Putamen (tissue), 1 donor: ENCODE results near the gene KANSL1.

Experiments
- DNase-seq: peaks from one replicate; pipeline ENCODE4 v3.0.0-alpha.2; 2016; ENCODE audit warnings: low spot score

Gene KANSL1

DNA sequence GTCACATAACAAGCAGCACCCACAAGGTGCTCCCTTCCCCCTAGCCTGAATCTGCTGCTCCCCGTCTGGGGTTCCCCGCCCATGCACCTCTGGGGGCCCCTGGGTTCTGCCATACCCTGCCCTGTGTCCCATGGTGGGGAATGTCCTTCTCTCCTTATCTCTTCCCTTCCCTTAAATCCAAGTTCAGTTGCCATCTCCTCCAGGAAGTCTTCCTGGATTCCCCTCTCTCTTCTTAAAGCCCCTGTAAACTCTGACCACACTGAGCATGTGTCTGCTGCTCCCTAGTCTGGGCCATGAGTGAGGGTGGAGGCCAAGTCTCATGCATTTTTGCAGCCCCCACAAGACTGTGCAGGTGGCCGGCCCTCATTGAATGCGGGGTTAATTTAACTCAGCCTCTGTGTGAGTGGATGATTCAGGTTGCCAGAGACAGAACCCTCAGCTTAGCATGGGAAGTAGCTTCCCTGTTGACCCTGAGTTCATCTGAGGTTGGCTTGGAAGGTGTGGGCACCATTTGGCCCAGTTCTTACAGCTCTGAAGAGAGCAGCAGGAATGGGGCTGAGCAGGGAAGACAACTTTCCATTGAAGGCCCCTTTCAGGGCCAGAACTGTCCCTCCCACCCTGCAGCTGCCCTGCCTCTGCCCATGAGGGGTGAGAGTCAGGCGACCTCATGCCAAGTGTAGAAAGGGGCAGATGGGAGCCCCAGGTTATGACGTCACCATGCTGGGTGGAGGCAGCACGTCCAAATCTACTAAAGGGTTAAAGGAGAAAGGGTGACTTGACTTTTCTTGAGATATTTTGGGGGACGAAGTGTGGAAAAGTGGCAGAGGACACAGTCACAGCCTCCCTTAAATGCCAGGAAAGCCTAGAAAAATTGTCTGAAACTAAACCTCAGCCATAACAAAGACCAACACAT, 194.0 kb downstream of the KANSL1 start, which contains the start of gene STH:
TSS of gene STH (plus strand) at position 264 of the 913 bp plus-strand sequence. CDS start at position 294, 30 bp downstream.
- DNase-seq, result no peak

DNA sequence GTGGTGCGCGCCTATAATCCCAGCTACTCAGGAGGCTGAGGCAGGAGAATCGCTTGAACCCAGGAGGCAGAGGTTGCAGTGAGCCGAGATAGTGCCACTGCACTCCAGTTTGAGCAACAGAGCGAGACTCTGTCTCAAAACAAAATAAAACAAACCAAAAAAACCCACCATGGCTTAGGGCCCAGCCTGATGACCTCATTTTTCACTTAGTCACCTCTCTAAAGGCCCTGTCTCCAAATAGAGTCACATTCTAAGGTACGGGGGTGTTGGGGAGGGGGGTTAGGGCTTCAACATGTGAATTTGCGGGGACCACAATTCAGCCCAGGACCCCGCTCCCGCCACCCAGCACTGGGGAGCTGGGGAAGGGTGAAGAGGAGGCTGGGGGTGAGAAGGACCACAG, 195.6 kb downstream of the KANSL1 start:
- no peak for DNase-seq

DNA sequence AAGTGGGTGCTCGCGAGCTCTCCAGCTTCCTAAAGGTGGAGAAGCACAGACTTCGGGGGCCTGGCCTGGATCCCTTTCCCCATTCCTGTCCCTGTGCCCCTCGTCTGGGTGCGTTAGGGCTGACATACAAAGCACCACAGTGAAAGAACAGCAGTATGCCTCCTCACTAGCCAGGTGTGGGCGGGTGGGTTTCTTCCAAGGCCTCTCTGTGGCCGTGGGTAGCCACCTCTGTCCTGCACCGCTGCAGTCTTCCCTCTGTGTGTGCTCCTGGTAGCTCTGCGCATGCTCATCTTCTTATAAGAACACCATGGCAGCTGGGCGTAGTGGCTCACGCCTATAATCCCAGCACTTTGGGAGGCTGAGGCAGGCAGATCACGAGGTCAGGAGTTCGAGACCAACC, 196.1 kb downstream of the KANSL1 start:
- DNase-seq, result no peak

- no peak for DNase-seq
Observed at GRCh38 chr17:45996282-45996937, 196.8 kb downstream of the KANSL1 start.

DNA sequence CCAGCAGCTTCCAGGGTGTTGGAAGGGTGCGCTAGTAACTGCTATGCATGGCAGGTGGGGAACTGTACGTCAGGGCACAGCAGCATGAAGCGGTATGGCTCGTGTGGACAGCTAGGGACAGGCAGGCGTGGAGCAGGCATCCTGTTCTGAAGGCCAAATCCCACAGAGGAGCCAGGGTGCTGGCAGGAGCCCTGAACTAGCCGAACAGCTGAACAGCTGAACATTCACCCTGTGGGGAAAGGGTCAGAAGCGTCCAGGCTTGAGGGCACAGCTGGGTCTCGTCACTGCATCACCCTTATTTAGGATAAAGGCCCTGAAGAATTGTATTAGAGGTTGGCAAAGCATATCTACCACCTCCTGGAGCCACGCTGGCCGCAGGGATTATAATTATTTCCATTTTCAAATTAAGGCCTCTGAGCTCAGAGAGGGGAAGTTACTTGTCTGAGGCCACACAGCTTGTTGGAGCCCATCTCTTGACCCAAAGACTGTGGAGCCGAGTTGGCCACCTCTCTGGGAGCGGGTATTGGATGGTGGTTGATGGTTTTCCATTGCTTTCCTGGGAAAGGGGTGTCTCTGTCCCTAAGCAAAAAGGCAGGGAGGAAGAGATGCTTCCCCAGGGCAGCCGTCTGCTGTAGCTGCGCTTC, 197.5 kb downstream of the KANSL1 start:
- DNase-seq, result no peak

DNA sequence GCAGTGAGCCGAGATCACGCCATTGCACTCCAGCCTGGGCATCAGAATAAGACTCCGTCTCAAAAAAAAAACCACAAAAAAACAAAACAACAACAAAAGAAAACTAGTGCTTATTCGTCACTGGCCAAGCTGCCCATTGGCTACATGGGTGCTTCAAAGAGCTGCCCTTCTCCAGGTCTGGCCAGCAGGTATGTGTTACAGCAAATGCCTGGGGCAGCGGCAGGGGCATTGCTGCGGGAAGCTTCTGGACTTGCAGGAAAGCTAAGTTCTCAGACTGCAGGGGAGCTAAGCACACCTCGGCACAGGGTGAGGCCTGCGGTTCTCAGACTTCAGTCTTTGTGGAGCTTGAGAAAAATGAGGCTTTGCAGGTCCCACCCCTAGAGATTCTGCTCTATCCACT, 198.2 kb downstream of the KANSL1 start:
- no peak for DNase-seq

DNA sequence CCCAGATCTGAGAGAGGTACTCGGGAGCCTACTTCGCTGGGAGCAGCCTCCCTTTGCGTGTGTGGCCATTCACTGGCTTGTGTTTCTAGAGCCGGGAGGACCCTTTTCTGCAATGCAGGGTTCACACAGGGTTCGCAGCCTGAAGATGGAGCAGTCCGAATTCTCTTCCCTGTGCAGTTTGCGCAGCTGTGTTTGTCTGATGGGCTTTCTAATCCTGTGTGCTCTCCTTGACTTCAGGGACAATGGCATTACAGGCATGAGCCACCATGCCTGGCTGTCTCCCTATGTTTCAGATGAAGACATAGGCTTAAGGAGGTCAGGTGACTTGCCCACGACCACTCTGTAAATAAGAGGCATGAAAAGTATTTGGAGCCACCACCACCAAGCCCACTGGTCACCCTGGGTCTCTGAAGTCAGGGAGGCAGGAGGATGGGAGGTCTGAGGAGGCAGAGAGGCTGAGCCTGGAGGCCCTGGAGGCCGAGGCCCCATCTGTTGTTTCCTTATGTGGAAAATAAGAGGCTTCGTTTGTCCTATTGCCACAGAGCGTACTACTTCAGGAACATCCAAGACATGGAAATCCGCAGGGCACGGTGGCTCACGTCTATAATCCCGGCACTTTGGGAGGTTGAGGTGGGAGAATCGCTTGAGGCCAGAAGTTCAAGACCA, 199.1 kb downstream of the KANSL1 start:
- no peak for DNase-seq

- DNase-seq, result no peak
Observed at GRCh38 chr17:45992904-45993303, 200.3 kb downstream of the KANSL1 start.

GRCh38 chr17:45992175-45992574, 201.1 kb downstream of the KANSL1 start:
- DNase-seq, result no peak

DNA sequence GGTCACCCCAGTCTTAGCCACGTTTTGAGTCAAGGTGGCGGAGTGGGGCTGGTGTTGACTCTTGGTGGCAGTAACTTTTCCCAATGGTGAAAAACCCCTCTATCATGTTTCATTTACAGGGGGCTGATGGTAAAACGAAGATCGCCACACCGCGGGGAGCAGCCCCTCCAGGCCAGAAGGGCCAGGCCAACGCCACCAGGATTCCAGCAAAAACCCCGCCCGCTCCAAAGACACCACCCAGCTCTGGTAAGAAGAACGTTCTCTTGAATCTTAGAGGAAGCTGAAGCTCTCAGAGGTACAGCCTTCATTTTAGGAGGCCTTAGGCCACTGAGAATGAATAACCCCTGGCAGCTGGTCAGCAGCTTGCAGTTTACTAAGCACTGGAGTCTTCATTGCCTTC, 201.9 kb downstream of the KANSL1 start:
- no peak for DNase-seq

GRCh38 chr17:45990886-45991285, 202.3 kb downstream of the KANSL1 start:
- no peak for DNase-seq

- DNase-seq, result no peak
Observed at GRCh38 chr17:45989759-45990158, 203.5 kb downstream of the KANSL1 start.

DNA sequence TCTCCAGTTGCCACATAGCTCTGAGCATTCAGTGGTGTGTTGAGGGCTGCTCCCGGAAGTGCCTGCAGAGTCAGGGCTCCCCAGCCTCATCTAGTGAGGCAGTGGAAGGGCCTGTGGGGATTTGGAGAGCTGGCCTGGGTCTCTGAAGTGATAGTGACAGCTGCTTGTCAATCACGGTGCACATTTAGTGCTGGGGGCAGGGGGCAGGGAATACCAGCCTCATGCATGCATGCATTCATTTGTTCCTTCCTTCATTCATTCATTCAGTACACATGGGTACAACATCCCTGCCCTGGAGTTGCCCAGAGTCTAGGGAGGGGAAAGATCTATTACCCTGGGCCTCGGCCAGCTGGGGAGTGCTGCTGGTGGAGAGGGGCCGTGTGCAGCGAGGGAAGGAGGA, 205.5 kb downstream of the KANSL1 start:
- DNase-seq, result no peak

DNA sequence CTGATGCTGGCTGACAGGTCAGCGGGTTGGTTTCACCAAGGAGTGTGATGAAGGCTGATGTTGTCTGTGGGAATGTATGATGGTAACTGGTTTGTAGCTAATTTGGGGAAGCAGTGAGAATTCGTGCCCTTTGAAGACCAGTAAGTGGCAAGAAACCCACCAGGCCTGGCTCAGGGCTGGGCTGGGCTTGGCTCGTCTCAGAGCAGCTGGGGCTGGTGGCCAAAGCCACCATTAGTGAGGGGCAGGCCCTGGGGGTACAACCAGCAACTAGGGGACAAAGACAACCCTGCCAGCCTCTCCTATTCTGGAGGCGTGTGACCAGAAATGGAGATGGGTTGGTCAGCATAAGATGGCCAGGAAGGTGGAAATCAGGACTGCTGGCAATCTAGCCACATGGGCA, 207.2 kb downstream of the KANSL1 start:
- DNase-seq, result no peak

- no peak for DNase-seq
Observed at GRCh38 chr17:45985447-45985846, 207.8 kb downstream of the KANSL1 start.

- no peak for DNase-seq
Observed at GRCh38 chr17:45984368-45984767, 208.9 kb downstream of the KANSL1 start.

- DNase-seq, result no peak
Observed at GRCh38 chr17:45983614-45984310, 209.5 kb downstream of the KANSL1 start.

DNA sequence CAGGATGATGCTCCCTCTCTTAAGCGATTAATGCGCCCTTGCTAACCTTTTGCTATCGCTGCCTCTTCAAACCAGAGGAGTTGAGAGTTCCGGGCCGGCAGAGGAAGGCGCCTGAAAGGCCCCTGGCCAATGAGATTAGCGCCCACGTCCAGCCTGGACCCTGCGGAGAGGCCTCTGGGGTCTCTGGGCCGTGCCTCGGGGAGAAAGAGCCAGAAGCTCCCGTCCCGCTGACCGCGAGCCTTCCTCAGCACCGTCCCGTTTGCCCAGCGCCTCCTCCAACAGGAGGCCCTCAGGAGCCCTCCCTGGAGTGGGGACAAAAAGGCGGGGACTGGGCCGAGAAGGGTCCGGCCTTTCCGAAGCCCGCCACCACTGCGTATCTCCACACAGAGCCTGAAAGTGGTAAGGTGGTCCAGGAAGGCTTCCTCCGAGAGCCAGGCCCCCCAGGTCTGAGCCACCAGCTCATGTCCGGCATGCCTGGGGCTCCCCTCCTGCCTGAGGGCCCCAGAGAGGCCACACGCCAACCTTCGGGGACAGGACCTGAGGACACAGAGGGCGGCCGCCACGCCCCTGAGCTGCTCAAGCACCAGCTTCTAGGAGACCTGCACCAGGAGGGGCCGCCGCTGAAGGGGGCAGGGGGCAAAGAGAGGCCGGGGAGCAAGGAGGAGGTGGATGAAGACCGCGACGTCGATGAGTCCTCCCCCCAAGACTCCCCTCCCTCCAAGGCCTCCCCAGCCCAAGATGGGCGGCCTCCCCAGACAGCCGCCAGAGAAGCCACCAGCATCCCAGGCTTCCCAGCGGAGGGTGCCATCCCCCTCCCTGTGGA, 210.2 kb downstream of the KANSL1 start:
- no peak for DNase-seq

DNA sequence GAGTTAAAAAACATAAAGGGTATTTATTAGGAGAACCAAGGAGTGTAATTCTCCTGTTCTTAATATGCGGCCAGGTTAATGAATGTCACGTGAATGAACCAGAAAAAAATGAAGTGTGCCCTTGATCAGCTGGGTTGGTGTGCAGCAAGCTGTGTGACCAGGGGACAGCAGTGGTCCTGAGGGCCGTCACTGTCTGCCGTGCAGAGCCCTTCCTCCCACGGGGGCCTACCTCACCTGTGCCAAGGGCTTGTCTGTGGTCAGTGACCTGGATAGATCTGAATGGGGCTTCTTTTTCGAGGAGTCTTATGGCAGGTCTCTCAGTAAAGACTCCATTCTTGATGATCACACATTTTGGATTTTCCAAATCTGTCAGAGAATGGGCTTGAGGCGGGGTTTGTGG, 211.9 kb downstream of the KANSL1 start:
- no peak for DNase-seq

DNA sequence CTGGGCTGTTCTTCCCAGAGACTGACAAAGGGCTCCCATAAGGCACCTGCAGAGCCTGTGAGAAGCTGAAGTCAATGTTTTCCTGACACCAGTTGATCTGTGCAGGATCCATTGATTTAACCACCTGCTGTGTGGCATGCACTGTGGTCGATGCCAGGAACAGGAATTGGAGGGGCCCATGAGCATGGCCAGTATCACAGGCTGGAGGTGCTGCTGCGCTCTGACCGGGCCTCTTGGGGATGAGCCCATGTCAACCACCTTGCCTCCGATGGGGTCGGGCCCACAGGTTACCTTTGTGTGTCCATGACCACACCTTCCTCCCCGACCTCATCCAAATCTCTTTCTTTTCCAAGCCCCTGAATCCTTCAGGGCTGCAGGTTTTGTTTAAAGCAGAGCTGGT, 212.4 kb downstream of the KANSL1 start:
- no peak for DNase-seq
